Endothelial cell of umbilical vein (primary cell): ENCODE measurements around the gene RABGAP1. TPM values are rescaled to one million over a fixed set of nuclear protein-coding genes. Genes with fewer than 3 reads are reported as not detected.

Source experiments
- BruUV-seq: library from RNA; stranded (reverse); fragments of 400-500 nt; replicated peaks from 2 replicates; lab custom pipeline; 2021; lab: Mats Ljungman, UMichigan
- CTCF ChIA-PET: fragments of 300-600, 350-600 bp; sonication (Branson Sonifier 250); formaldehyde crosslinking; loops from one replicate; lab custom pipeline; 2021; ENCODE audit warnings: antibody characterized with exemption, inconsistent platforms; lab: Charles Lee
- POLR2A ChIA-PET: fragments of 300-600, 350-600 bp; sonication (Branson Sonifier 250); formaldehyde crosslinking; loops from one replicate; lab custom pipeline; 2021; ENCODE audit warnings: antibody characterized with exemption, inconsistent platforms; lab: Charles Lee
- DNase-seq: peaks from one replicate; pipeline ENCODE4 v3.0.0-alpha.2; 2011; ENCODE audit warnings: low read depth, low spot score
- FAIRE-seq: peaks from 2 replicates; lab custom pipeline; 2011; peaks lifted over from hg19 to GRCh38; lab: Jason Lieb, UNC
- H2AFZ ChIP-seq: 2 replicates; pipeline ENCODE4 v1.6.0; 2012; ENCODE audit warnings: low read depth, low read length, control low read depth, inconsistent platforms
- H3K27ac ChIP-seq: 2 replicates; pipeline ENCODE4 v1.5.1; 2011; ENCODE audit warnings: low read depth, mild to moderate bottlenecking, control low read depth, low read length, moderate library complexity; ENCODE audit not compliant: insufficient read depth
- H3K27me3 ChIP-seq, 2 experiments: 2 replicates each; pipeline versions ENCODE4 v1.6.0 to v1.6.1; 2011; ENCODE audit warnings: low read length in 2 of 2, mixed read lengths in 1 of 2; ENCODE audit not compliant: control insufficient read depth in 2 of 2, insufficient read depth in 2 of 2
- H3K36me3 ChIP-seq, 2 experiments: 2 replicates in 1 of 2; 3 replicates in 1 of 2; pipeline ENCODE4 v1.5.1; 2011; ENCODE audit warnings: low read length in 2 of 2, mild to moderate bottlenecking in 1 of 2, moderate library complexity in 1 of 2; ENCODE audit not compliant: control insufficient read depth in 2 of 2, insufficient read depth in 2 of 2; ENCODE audit errors: extremely low read depth in 1 of 2
- H3K4me1 ChIP-seq: 3 replicates; pipeline ENCODE4 v1.5.1; 2011; ENCODE audit warnings: mild to moderate bottlenecking, low read length; ENCODE audit not compliant: control insufficient read depth, insufficient read depth; ENCODE audit errors: extremely low read depth
- H3K4me2 ChIP-seq: 2 replicates; pipeline ENCODE4 v1.6.1; 2011; ENCODE audit warnings: low read length, control low read depth, mixed read lengths; ENCODE audit not compliant: insufficient read depth
- H3K4me3 ChIP-seq, 3 experiments: fragments of 200-600 bp in 1 of 3; sonication (generic), shearing (Covaris generic) in 1 of 3; replicated peaks in 1 of 3; 2 replicates each; pipeline ENCODE4 v1.5.1; 2011 to 2016; ENCODE audit warnings: control low read depth in 3 of 3, low read length in 3 of 3, mild to moderate bottlenecking in 2 of 3, inconsistent platforms in 1 of 3, low read depth in 1 of 3, moderate library complexity in 1 of 3; ENCODE audit not compliant: insufficient read depth in 1 of 3
- H3K79me2 ChIP-seq: 2 replicates; pipeline ENCODE4 v1.6.0; 2012; ENCODE audit warnings: low read length, inconsistent platforms; ENCODE audit not compliant: control insufficient read depth, insufficient read depth
- H3K9ac ChIP-seq: replicated peaks from 2 replicates; pipeline ENCODE3; 2011; ENCODE audit warnings: low read length, control low read depth; ENCODE audit not compliant: insufficient read depth; ENCODE audit errors: extremely low read depth
- H3K9me1 ChIP-seq: replicated peaks from 3 replicates; pipeline ENCODE4 v1.6.0; 2011; ENCODE audit warnings: mild to moderate bottlenecking, low read length; ENCODE audit not compliant: control insufficient read depth, insufficient read depth; ENCODE audit errors: extremely low read depth
- H3K9me3 ChIP-seq: replicated peaks from 2 replicates; pipeline ENCODE4 v1.5.1; 2012; ENCODE audit warnings: low read length, inconsistent platforms; ENCODE audit not compliant: control insufficient read depth, insufficient read depth
- H4K20me1 ChIP-seq: replicated peaks from 2 replicates; pipeline ENCODE3; 2011; ENCODE audit warnings: mild to moderate bottlenecking, low read length; ENCODE audit not compliant: control insufficient read depth, insufficient read depth; ENCODE audit errors: extremely low read depth
- EZH2 ChIP-seq: IDR thresholded peaks from 2 replicates; pipeline ENCODE4 v1.6.1; 2012; ENCODE audit warnings: borderline replicate concordance, low read depth, mild to moderate bottlenecking, moderate library complexity, low read length, inconsistent platforms; ENCODE audit not compliant: severe bottlenecking
- GATA2 ChIP-seq: IDR thresholded peaks from 2 replicates; pipeline ENCODE4 v1.7.0; 2011; ENCODE audit warnings: low read depth, mild to moderate bottlenecking, moderate library complexity, mixed read lengths, low read length; ENCODE audit not compliant: insufficient read length, insufficient read depth
- JUN ChIP-seq: IDR thresholded peaks from 2 replicates; pipeline ENCODE4 v1.6.1; 2011; ENCODE audit warnings: borderline replicate concordance, low read depth; ENCODE audit not compliant: insufficient read length, insufficient read depth
- MYC ChIP-seq: IDR thresholded peaks from one replicate; pipeline ENCODE4 v1.6.1; 2011; ENCODE audit warnings: mild to moderate bottlenecking, low read depth, low read length
- POLR2AphosphoS5 ChIP-seq: IDR thresholded peaks from 2 replicates; pipeline ENCODE4 v1.6.1; 2012; ENCODE audit warnings: low read depth, mild to moderate bottlenecking, control low read depth, low read length, moderate library complexity; ENCODE audit not compliant: insufficient read depth
- dilution Hi-C: fragments of 300-500 bp; cut with MboI; formaldehyde crosslinking; loops from one replicate; pipeline ENCODE4 v1.15.0; 2019; ENCODE audit warnings: low sequenced_read_pairs; ENCODE audit not compliant: extremely low pct_ligation_motif_present
- intact Hi-C: fragments of 100-400 bp; cut with micrococcal nuclease; formaldehyde crosslinking; loops from one replicate; pipeline ENCODE4 v1.10.0; 2022
- polyA plus RNA-seq, 4 experiments: library from polyadenylated mRNA; depleted of rRNA in 3 of 4; stranded (reverse) in 3 of 4; unstranded in 1 of 4; fragments of >200 nt; gene quantifications; 2 replicates each; pipeline versions ENCODE4 v1.2.1 to v1.2.3, GENCODE V29; 2011 to 2012; ENCODE audit warnings: missing spikeins in 1 of 4
- total RNA-seq: library from RNA; stranded (reverse); gene quantifications from 2 replicates; pipeline ENCODE4 v1.2.3, GENCODE V29; 2021
- TF ChIP-seq, protein P1 (sequence below): IDR thresholded peaks from 2 replicates; pipeline ENCODE4 v1.6.1; 2011; ENCODE audit not compliant: insufficient read depth, insufficient read length

Gene RABGAP1
- total and polyA plus RNA-seq, 2 donors (not counting 3 experiments of a cell fraction or from before 2014, with no cell fraction given) = 19.0 to 53.6 TPM

DNA sequence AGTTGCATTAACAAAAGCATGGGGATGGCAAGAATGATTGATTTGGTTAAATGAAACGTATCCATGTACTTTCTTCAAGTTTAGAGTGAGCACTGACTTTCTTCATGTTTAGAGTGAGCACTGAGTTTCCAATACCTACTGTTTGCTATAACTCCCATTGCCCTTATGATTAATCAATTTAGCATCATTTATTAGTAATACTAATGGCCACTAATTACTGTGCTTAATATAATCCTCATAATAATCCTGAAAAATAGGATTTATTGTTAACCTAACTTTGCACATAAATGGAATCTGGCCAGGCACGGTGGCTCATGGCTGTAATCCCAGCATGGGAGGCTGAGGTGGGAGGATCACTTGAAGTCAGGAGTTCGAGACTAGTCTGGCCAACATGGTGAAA is 70.6 kb downstream of the RABGAP1 start:
- no peak for TF ChIP-seq EZH2
- no peak for TF ChIP-seq POLR2AphosphoS5
- no peak for TF ChIP-seq JUN
- TF ChIP-seq MYC = no peak
- TF ChIP-seq GATA2 = no peak
- CTCF ChIA-PET = interaction anchor here (1.6 kb wide), 1 partner anchor 11 kb away, joined by 3 read pairs; no protein-coding TSS in a partner anchor
- intact Hi-C loops (no loop called here), dilution Hi-C loops (no loop called here)
- BruUV-seq = no TSS peak
- FAIRE-seq = no peak
- no peaks in the 10 kb centered on the region for H3K9me3 ChIP-seq
- H3K27me3 ChIP-seq = no peaks in the 10 kb centered on the region
- DNase-seq = no peak
- no peaks in the 10 kb centered on the region for H3K4me1 ChIP-seq
- POLR2A ChIA-PET = no interaction called here
- no peaks in the 10 kb centered on the region for H4K20me1 ChIP-seq
- no peaks in the 10 kb centered on the region for H3K79me2 ChIP-seq
- H3K9ac ChIP-seq = no peak overlapping the region
- H3K27ac ChIP-seq = no peak overlapping the region
- H3K9me1 ChIP-seq = no peaks in the 10 kb centered on the region
- H3K4me3 ChIP-seq = no peak overlapping the region
- no peak overlapping the region for H2AFZ ChIP-seq
- peaks cover 3 to 9% of the 10 kb centered on the region in 2 experiments for H3K36me3 ChIP-seq
- H3K4me2 ChIP-seq = no peak overlapping the region

DNA sequence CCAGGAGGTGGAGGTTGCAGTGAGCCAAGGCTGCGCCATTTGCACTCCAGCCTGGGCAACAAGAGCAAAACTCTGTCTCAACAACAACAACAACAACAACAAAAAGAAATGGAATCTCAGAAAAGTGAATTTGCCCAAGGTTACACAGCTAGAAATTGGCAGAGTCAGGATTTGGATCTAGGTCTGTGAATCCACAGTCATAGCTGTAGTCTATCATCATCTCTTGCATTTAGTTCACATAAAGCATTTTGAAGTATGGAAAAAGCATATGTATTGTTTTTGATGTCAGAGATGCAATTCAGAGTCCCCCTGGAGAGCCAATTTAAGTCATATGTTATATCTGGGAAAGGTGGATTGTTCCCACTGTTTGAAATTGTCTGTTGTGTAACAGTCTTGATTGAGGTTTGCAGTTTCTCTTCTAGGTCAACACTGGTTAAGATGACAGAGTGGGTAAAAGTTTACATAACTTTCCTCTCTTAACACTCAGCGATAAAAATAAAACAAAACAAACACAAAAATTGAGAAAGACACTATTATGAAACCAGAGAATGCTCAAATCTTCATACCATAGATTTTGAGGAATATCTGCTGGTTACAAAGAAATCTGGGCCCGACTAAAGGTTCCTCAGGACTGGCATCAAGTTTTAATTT is 71.2 kb downstream of the RABGAP1 start:
- H3K9me3 ChIP-seq = no peaks in the 10 kb centered on the region
- H3K9ac ChIP-seq = no peak overlapping the region
- dilution Hi-C loops = no loop called here
- H3K9me1 ChIP-seq = no peaks in the 10 kb centered on the region
- CTCF ChIA-PET = interaction anchor here (1.6 kb wide), 1 partner anchor 11 kb away, joined by 3 read pairs; no protein-coding TSS in a partner anchor
- no peaks in the 10 kb centered on the region for H3K27me3 ChIP-seq
- intact Hi-C loops = no loop called here
- no peak overlapping the region for H2AFZ ChIP-seq
- H3K4me1 ChIP-seq = no peaks in the 10 kb centered on the region
- H3K79me2 ChIP-seq = no peaks in the 10 kb centered on the region
- H3K27ac ChIP-seq = no peak overlapping the region
- no TSS peak for BruUV-seq
- no peak for FAIRE-seq
- no peak overlapping the region for H3K4me3 ChIP-seq
- H4K20me1 ChIP-seq = no peaks in the 10 kb centered on the region
- no peak for TF ChIP-seq JUN
- TF ChIP-seq, protein P1, sequence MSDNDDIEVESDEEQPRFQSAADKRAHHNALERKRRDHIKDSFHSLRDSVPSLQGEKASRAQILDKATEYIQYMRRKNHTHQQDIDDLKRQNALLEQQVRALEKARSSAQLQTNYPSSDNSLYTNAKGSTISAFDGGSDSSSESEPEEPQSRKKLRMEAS = no peak
- peaks cover 3 to 9% of the 10 kb centered on the region in 2 experiments for H3K36me3 ChIP-seq
- DNase-seq = no peak
- no peak overlapping the region for H3K4me2 ChIP-seq
- POLR2A ChIA-PET = no interaction called here
